ENCODE measurements around the gene PHLPP1.
A peak's percentile ranks its signal among the peaks of the same experiment; 100 is the strongest.

PHLPP1 gene

DNA sequence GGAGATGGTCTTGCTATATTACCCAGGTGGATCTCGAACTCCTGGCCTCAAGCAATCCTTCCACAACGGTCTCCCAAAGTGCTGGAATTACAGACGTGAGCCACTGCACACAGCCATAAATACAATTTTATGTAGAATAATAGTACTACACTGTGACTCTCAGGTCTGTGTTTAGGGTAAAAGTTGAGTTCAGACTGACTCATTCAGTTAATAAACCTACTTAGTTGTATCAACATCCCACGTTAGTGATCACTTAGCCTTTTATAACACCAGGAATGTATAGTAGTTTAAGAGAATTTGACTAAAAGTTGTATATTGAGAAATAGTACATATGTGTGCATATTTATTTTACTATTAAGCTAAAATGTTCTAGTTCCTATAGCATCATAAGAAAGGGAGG is 237.5 kb downstream of the PHLPP1 start:
- DNase-seq: no peak

DNA sequence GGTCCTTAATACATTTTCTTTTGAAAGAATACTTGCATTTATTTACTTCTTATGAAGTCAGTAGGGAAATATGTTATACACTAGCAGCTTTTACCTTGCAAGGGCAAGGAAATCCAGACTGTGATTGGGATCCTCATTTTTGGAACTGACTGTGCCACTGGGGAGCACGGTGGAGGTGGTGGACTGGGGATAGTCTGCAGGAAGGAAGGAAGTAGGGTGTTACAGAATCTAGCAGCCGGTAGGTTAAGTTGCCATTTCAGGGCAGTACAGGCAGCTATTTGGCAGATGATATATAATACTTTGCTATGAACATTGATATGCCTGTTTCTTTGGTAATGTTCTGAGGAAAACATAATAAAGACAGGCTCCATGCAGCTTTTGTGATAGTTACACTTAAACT is 238.3 kb downstream of the PHLPP1 start:
- DNase-seq: no peak

DNA sequence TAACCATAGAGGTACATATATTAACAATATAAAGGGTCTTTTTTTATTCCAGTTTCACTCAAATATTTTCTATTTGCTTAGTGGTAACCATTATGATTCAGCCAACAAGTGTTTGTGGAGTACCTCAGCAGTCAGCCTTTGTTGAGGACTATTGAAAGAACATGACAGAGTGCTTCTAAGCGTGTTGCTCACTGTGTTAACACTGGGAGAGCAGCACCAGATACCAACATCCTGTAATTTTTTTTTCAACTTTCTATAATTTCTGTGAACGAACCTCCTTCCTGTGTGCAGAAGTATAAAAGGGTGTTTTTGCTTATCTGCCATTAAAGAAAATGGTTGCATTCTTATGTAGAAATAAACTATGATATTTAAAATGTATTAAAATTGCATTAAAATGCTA is 239.0 kb downstream of the PHLPP1 start:
- no peak for DNase-seq

DNA sequence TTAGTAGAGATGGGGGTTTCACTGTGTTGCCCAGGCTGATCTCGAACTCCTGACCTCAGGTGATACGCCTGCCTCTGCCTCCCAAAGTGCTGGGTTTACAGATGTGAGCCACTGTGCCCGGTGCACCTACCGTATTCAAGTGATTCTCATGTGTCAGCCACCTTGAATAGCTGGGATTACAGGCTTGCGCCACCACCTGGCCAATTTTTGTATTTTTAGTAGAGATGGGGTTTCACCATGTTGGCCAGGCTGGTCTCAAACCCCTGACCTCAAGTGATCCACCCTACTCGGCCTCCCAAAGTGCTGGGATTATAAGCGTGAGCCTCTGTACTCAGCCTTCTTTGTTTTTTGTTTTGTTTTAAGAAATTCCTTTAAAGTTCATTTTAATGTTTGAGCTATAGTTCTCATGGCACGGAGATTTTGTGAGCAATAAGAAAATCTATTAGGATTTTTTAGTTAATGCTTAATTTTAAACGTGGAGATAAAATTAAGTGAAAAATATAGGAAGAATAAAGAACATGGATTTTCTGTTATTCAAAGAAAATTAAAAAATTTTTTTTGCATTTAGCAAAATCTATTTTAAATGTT is 242.6 kb downstream of the PHLPP1 start:
- DNase-seq: peak; percentile 51

DNA sequence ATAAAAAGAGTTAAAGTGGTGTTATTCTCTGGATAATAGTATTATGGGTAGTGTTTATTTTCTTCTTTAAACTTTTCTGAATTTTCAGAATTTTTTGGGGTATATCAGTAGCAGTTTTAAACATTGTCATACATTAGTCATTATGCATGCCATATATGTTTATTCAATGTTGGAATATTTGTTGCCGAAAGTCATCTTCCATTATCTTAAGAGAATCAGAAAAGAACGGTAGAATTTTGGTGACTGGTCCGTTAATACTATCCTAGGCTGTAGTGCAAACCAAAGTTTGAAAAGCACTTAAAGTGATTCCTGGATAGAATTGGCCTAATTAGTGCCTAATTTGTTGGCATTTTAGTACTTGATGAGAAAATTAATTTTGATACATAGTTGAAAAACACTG is 244.1 kb downstream of the PHLPP1 start:
- no peak for DNase-seq

DNA sequence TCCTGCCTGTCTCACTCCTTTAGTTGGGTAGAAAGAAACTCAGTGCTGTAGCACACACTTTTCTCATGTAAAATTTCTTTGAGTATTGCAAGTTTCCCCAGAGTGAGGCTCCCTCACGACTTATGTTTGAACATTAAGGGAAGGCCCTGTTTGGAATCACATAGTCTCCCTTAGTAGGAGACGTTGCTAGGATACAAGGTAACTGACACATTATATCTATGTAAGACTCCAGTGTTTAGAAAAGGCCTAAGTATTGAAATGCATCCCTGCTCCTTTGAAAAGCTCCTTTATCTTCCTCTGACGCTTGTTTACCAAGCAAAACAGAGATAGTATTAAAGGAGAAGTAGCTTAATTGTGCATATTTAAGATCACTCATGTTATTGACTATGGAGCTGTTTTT is 248.2 kb downstream of the PHLPP1 start:
- DNase-seq: no peak

DNA sequence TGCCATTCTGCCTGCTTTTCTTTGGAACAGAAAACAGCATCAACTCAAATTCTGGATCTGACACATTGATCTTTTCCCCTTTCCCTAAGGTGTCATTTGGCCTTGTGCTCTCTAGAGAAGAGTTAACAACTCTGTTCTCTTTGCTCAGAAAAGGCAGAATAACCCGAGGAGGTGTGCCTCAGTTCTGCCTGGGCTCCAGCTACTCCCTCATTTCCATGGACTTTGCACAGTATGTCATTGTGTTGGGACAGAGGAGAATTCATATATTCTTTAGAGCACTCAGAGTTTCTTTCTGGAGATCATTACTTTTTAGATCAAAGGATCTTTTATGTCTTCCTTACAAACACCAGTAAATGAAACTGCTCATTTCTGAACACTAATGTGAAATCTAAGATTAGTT is 249.1 kb downstream of the PHLPP1 start:
- DNase-seq: no peak

DNA sequence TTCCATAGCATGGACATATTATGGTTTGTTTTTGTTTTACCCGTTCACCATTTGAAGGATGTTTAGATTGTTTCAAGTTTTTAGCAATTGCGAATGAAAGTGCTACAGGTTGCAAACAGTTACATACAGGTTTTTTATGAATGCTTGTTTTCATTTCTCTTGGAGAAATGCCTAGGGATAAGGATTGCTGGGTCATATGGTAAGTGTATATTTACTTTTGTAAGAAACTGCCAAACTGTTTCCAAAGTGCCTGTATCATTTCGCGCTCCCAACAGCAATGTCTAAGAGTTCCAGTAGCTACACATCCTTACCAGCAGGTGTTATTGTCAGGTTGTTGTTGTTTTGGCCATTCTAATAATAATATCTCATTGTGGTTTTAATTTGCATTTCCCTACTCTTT is 251.7 kb downstream of the PHLPP1 start:
- DNase-seq: no peak

DNA sequence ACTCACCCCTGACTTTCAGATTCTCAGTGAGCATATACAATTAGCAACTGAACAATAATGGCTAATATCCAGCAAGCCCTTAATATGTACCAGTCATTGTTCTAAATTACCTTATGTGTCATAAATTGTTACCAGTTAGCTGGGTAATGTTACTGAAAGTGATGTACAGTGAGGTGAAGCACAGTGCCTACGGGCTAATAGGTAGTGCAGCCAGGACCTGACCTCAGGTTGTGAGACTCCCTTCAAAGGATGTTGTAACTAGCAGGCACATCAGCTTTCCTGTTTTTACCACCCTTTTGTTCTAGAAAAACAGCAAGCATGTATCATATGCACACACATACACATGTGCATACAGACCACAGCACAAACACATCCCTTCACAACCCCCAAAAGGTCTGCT is 258.3 kb downstream of the PHLPP1 start:
- no peak for DNase-seq

DNA sequence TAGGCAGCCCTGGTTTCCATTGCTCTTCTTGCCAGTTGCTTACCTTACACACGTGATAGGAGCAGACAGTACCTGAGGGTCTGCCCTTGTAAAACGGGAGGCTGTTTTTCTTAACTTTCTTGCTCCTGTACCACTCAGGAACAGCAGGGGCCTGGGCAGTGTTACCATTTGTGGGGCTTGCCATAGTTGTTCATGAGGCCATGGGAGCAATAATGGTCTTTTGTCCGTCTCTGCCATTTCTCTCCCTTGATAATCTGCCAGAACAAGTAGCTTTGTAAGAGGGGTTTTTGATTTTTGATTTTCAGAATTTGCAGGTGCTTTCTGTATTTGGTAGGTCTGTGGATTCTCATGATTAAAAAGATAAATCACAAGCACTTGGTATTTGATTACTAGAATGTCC is 259.0 kb downstream of the PHLPP1 start:
- DNase-seq: no peak

DNA sequence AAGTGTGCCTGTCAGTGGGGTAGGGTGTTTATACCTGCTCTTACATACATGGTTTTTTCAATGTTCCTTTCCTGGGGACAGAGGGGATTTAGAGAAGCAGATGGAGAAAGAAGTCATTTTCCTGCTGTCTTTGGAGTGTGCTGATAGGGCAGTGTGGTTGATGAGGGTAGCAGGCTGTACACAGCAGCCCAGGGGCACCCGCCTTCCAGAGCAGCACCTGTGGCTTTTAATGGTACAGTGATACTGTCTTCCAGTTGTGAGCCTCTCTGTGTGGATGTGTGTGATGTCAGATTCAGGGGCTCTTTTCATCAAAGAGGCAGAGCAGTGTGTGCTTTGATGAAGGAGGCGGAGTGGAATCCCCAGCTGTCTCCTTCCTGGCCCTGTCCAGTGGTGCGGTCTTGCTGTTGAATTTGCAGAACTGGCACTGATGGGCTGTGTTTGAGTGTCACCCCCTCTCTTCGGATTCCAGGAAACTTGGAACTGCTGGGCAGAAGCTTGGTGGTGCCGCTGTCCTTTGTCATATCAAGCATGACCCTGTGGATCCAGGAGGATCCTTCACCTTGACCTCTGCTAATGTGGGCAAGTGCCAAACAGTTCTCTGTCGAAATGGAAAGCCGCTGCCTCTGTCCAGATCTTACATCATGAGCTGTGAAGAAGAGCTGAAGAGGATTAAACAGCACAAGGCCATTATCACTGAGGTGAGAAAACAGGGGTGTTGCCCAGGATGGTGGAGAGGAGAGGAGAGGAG is 259.8 kb downstream of the PHLPP1 start:
- DNase-seq: no peak

DNA sequence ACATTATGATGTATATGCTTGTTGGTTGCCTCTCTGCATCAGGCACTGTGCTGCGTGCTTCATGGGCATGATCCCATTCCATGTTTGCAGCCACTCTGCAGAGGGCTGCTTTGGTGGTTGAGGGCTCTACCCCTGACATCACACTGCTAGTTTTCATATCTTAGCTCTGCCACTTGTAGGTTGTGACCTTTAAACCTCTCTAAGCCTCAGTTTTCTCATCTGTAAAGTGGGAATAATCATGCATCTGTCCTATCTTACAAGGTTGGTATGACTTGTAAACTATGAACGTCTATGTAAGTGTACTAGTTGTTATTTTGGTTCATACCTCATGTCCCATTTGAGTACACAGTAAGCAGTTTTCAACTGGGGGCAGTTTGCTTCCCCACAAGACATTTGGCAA is 260.4 kb downstream of the PHLPP1 start:
- no peak for DNase-seq

DNA sequence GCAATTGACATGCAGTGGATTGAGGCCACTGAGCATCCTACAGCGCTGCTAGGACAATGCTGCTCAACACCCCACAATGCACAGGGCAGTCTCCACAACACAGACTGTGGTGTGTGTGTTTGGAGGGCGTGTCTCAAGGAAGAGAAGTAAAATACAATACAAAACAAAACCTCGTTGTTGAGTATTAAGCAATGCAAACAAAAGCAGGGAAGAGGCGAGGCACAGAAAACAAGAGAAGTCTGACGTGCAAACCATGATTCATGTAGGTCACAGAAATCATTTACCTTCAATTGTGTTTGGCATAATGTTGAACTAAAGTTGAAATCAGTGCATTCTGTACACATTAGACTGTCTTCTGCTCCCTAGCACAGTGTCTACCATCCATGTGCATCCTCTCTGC is 260.9 kb downstream of the PHLPP1 start:
- DNase-seq: no peak

DNA sequence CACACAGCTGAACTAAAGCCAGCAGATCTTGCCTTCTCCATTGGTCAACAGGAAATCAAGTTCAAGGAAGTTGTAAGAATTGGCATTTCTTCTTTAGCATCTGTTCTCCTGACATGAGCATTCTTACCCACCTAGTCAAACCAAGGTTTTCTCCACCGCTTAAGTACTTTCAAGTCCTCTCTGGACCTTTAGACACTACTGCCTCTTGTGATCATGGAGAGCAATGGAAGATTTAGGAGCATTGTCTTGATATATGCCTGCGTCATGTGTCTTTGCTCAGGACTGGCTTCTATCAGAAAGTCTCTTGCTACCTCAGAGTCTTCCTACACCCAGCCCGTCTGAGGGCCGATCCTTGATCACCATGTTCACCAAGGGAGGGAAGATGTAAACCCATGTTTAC is 262.2 kb downstream of the PHLPP1 start:
- peak; percentile 12 for DNase-seq

DNA sequence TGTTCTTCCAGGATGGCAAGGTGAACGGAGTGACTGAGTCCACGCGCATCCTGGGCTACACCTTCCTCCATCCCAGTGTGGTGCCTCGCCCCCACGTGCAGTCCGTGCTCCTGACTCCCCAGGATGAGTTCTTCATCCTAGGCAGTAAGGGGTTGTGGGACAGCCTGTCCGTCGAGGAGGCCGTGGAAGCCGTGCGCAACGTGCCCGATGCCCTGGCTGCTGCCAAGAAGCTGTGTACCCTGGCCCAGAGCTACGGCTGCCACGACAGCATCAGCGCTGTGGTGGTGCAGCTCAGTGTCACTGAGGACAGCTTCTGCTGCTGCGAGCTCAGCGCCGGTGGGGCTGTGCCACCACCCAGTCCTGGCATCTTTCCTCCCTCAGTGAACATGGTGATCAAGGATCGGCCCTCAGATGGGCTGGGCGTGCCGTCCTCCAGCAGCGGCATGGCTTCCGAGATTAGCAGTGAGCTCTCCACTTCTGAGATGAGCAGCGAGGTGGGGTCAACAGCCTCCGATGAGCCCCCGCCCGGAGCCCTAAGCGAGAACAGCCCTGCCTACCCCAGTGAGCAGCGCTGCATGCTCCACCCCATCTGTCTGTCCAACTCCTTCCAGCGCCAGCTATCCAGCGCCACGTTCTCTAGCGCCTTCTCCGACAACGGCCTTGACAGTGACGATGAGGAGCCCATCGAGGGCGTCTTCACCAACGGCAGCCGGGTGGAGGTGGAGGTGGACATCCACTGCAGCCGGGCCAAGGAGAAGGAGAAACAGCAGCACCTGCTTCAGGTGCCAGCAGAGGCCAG is 263.1 kb downstream of the PHLPP1 start:
- no peak for DNase-seq

DNA sequence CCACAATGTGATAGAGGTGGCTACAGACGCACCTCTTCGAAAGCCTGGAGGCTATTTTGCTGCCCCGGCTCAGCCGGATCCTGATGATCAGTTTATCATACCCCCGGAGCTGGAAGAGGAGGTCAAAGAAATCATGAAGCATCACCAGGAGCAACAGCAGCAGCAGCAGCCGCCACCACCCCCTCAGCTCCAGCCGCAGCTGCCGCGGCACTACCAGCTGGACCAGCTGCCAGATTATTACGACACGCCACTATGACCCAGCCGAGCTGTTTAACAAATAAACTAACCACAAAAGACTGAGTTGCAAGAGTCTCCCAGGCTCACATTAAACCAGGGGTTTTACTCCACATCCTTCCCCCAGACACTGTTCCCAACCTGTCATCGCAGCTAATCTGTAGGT is 263.8 kb downstream of the PHLPP1 start:
- DNase-seq: peak; percentile 96

DNA sequence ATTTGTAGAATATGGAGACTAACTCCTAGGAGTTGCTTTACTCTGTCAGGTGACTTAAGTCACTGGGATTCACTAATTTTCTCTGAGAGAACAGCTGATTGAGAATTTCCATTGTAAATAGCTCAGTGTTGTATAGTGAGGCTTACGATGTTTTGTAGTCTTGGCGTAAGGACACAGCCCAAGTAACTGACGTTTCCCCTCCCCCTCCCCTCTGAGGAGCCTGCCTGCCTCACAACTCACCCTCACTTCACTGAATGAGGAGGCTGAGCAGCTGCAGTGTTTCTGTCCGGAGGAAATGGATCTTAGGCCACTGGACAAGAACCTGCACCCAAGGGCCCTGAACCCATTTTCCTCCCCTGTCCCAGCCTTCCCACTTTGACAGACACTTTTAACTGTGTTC is 264.6 kb downstream of the PHLPP1 start:
- no peak for DNase-seq

DNA sequence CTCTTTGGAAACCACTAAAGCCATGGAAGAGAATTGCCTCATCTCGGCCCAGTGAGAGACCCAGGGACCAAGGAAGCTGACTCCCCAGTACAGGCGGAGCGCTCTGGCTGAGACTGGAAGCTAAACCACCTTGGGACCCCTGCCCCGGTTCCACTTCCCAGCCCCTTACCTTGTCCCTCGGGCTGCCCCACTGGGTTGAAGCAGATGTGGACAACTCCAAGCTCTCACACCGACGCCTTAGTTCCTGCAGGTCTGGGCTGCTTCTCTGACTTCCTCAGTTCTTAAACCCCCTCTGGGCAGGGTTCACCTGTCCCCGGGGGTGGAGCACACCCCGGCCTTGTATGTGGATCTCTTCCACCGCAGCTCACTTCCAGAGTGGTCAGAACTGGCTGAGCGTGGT is 266.2 kb downstream of the PHLPP1 start:
- peak; percentile 33 for DNase-seq

DNA sequence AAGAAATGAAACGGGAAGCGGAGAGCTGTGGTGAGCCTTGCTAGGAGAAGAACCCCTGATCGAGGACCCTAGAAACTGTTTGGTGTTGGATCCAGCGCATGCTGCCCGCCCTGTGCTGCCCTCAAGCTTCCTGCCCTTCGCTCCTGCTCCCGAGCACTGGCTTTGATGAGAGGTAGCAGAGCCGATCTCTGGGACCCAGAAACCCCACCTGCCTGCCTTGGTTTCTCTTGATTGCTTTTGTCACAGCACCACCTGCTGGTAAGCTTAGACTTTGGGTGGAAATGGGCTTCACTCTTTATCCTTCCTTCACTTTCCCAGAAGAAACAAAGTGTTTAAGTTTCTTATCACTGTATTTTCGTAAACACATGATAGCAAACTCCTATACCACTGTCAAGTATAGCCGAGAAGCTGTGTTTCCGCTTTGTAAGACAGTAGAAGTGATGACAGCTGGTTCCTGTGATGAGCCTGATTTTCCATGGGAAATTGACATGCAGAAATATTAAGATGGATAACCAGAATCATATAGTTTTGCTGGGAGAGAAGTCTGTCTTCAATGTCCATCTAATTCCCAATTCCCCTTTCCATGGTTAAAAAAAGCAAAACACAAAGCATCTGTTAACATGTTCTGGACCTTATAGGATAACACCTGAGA is 267.4 kb downstream of the PHLPP1 start:
- DNase-seq: no peak

DNA sequence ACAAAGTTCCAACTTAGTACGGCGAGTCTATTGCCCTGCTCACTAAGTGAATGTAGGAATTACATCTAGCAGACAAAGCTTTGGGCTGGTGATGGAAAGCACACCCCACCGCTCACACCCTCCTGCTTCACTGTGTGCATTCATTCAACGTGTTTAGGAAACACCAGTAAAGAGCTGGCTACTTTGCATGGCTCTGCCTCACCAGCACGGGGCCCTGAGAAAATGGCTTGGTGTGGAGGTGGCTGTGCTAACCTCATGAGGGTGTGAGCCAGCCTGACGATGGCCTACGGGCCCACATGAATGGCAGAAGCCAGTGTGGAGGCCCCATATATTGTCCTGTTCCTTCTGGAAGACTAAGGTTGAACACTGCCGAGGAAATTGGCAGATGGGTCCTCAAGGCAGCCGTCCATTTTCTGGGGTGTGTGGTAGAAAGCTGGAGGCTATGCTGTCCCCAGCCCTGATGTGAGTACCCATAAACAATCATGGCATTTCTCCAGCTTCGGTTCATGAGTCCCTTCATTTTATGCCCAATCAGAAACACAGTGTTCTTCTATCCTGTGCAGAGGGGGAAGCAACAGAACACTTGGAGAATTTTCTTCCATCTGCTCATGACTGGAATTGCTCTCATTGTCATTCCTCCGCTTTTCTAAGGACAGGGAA is 269.4 kb downstream of the PHLPP1 start:
- DNase-seq: no peak

DNA sequence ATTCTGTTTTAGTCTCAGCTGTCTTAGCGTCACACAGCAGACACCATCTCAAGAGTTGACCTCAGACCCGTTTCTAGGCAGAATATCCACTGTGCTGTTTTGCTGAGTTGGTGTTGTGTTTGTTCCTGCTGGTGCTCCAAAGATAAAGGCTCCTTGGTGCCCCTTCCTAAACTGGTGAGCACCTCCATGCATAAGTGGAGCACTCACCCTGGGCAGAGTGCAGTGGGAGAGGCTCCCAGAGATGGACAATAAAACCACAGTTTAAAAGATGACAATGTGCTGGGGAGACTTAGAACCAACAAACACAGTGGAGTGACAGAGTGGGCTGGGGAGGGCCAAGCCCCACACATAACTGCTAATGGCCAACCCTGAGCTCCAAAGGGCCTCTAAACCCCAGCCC is 271.1 kb downstream of the PHLPP1 start:
- no peak for DNase-seq

DNA sequence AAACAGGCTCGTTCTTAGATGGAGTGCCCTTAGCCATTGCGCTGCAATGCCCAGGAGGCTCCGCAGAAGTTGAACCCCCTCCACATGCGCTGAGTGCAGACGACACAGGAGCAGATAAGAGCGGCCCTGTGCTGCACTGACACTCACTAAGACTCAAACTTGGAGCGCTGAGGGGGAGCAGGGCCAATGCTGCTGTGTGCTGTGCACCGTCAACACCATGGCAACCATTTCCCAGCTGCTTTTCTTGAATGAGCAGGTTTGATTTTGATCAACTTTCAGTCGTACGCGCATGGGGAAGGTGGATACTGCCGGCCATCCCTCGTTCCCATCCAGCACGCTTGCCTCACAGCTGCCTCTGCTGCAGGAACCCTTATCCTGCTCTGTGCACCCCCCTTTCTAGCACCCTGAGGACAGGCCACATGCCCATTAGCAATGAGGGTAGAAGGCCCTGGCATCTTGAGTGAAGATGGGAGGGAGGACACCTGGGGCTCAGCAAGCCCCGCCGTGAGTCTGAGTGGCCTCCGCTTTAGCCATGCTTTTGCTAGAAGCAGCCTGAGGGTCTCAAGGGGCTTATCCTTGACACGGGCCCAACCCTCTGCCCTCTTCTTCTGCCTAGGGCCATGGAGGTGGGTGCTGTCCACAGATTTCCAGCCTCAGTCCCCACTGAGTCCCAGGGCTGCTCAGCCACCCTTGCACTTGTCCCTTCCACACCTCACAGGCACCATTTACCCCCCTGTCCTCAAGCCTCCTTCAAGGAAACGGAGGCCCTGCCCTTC is 271.9 kb downstream of the PHLPP1 start:
- no peak for DNase-seq

Measured in MV-4-11 (cell line).